Trophoblast cell (in vitro differentiated cells and primary cell): ENCODE data around the gene KCNN3.
A peak's percentile ranks its signal among the peaks of the same experiment; 100 is the strongest.

Experiments
- DNase-seq, 2 donors: peaks; one replicate each; pipeline ENCODE4 v3.0.0-alpha.2; 2016
- H2AFZ ChIP-seq: 2 replicates; pipeline ENCODE4 v1.6.1; 2013; ENCODE audit warnings: low read length, moderate library complexity, mild to moderate bottlenecking; ENCODE audit not compliant: insufficient read depth, poor library complexity
- H2AK5ac ChIP-seq: 2 replicates; pipeline ENCODE4 v1.6.1; 2013; ENCODE audit warnings: mild to moderate bottlenecking, low read length
- H2BK120ac ChIP-seq: 2 replicates; pipeline ENCODE4 v1.6.1; 2013; ENCODE audit warnings: low read length, mild to moderate bottlenecking, moderate library complexity; ENCODE audit not compliant: insufficient read depth, poor library complexity
- H2BK12ac ChIP-seq: 2 replicates; pipeline ENCODE4 v1.6.1; 2013; ENCODE audit warnings: mild to moderate bottlenecking, low read length, moderate library complexity
- H2BK5ac ChIP-seq: 2 replicates; pipeline ENCODE4 v1.6.1; 2013; ENCODE audit warnings: low read length, low read depth, moderate library complexity, mild to moderate bottlenecking; ENCODE audit not compliant: poor library complexity
- H3K14ac ChIP-seq: 2 replicates; pipeline ENCODE4 v1.6.1; 2013; ENCODE audit warnings: mild to moderate bottlenecking, low read length
- H3K18ac ChIP-seq: 2 replicates; pipeline ENCODE4 v1.6.1; 2013; ENCODE audit warnings: mild to moderate bottlenecking, low read length
- H3K23ac ChIP-seq: 2 replicates; pipeline ENCODE4 v1.6.1; 2013; ENCODE audit warnings: low read length
- H3K27ac ChIP-seq: 2 replicates; pipeline ENCODE4 v1.5.1; 2013; ENCODE audit warnings: low read depth, mild to moderate bottlenecking, inconsistent platforms, low read length, moderate library complexity
- H3K27me3 ChIP-seq: 2 replicates; pipeline ENCODE4 v1.6.1; 2013; ENCODE audit warnings: inconsistent platforms, mild to moderate bottlenecking, low read length, moderate library complexity; ENCODE audit not compliant: insufficient read depth
- H3K36me3 ChIP-seq, 2 experiments: 1 replicate in 1 of 2; 2 replicates in 1 of 2; pipeline ENCODE4 v1.6.1; 2013; ENCODE audit warnings: low read length in 2 of 2, mild to moderate bottlenecking in 2 of 2, moderate library complexity in 1 of 2; ENCODE audit not compliant: insufficient read depth in 2 of 2, control insufficient read depth in 1 of 2
- H3K4ac ChIP-seq: 2 replicates; pipeline ENCODE4 v1.6.1; 2013; ENCODE audit warnings: low read depth, mild to moderate bottlenecking, low read length, moderate library complexity
- H3K4me1 ChIP-seq, 2 experiments: 1 replicate in 1 of 2; 2 replicates in 1 of 2; pipeline ENCODE4 v1.6.1; 2013; ENCODE audit warnings: low read length in 2 of 2, mild to moderate bottlenecking in 2 of 2, moderate library complexity in 1 of 2; ENCODE audit not compliant: insufficient read depth in 2 of 2, control insufficient read depth in 1 of 2
- H3K4me2 ChIP-seq: 2 replicates; pipeline ENCODE4 v1.6.1; 2013; ENCODE audit warnings: inconsistent platforms, mild to moderate bottlenecking, low read length, moderate library complexity
- H3K4me3 ChIP-seq: 2 replicates; pipeline ENCODE4 v1.5.1; 2013; ENCODE audit warnings: mild to moderate bottlenecking, low read depth, low read length, inconsistent platforms
- H3K79me1 ChIP-seq: one replicate; pipeline ENCODE4 v1.6.1; 2013; ENCODE audit warnings: low read length
- H3K79me2 ChIP-seq: 2 replicates; pipeline ENCODE4 v1.6.1; 2013; ENCODE audit warnings: low read length, mild to moderate bottlenecking; ENCODE audit not compliant: control insufficient read depth, insufficient read depth, poor library complexity
- H3K9ac ChIP-seq: 2 replicates; pipeline ENCODE4 v1.6.1; 2013; ENCODE audit warnings: mild to moderate bottlenecking, low read length
- H3K9me3 ChIP-seq: 2 replicates; pipeline ENCODE4 v1.6.1; 2013; ENCODE audit warnings: low read depth, mild to moderate bottlenecking, control low read depth, inconsistent platforms, low read length; ENCODE audit not compliant: insufficient read depth
- H4K12ac ChIP-seq: 2 replicates; pipeline ENCODE4 v1.6.1; 2013; ENCODE audit warnings: low read depth, mild to moderate bottlenecking, low read length, moderate library complexity
- H4K8ac ChIP-seq: 2 replicates; pipeline ENCODE4 v1.6.1; 2013; ENCODE audit warnings: low read depth, mild to moderate bottlenecking, low read length, moderate library complexity
- H4K91ac ChIP-seq: one replicate; pipeline ENCODE4 v1.6.1; 2013; ENCODE audit warnings: low read depth, mild to moderate bottlenecking, low read length, moderate library complexity
- WGBS: extraction: QIAGEN DNeasy Blood & Tissue Kit; methylation state at CpG from one replicate; pipeline ENCODE4 v1.1.7; 2013; ENCODE audit warnings: missing lambda C conversion rate; ENCODE audit not compliant: insufficient read length, insufficient coverage; ENCODE audit errors: extremely low coverage; 5-methylcytosine and 5-hydroxymethylcytosine counted together

The KCNN3 gene

GRCh38 chr1:154879038-154879421 is 8.9 kb upstream of the KCNN3 start:
- Histone ChIP-seq H3K27ac (no peak overlapping the region), H2AFZ (no peak overlapping the region), H4K12ac (no peak overlapping the region), H2AK5ac (no peak overlapping the region), H3K27me3 (no peaks in the 10 kb centered on the region), H4K91ac (no peak overlapping the region), H3K9me3 (no peaks in the 10 kb centered on the region), H4K8ac (no peak overlapping the region), H3K4me3 (no peak overlapping the region), H3K79me1 (no peaks in the 10 kb centered on the region), H3K4ac (no peak overlapping the region), H2BK5ac (no peak overlapping the region), H3K14ac (no peak overlapping the region), H3K23ac (no peak overlapping the region), H3K36me3 (no peaks in the 10 kb centered on the region), H3K9ac (no peak overlapping the region), H3K4me2 (no peak overlapping the region), H3K79me2 (no peaks in the 10 kb centered on the region), H2BK12ac (no peak overlapping the region), H3K18ac (no peak overlapping the region), H3K4me1 (peaks cover 0 to 2% of the 10 kb centered on the region in 2 experiments), H2BK120ac (no peak overlapping the region)
- no peak for DNase-seq
- WGBS: no CpG with 5 or more reads among the region's 16 CpGs

- H2AK5ac ChIP-seq: no peak overlapping the region
- peaks cover 0 to 2% of the 10 kb centered on the region in 2 experiments for H3K4me1 ChIP-seq
- H2AFZ ChIP-seq: no peak overlapping the region
- H3K4me2 ChIP-seq: no peak overlapping the region
- no peaks in the 10 kb centered on the region for H3K9me3 ChIP-seq
- no peak overlapping the region for H3K23ac ChIP-seq
- no peak overlapping the region for H4K12ac ChIP-seq
- H3K79me1 ChIP-seq: no peaks in the 10 kb centered on the region
- peak; percentile 62 to 84 for DNase-seq
- no peak overlapping the region for H3K4me3 ChIP-seq
- H3K27ac ChIP-seq: no peak overlapping the region
- no peak overlapping the region for H2BK12ac ChIP-seq
- no peaks in the 10 kb centered on the region for H3K79me2 ChIP-seq
- no peaks in the 10 kb centered on the region for H3K36me3 ChIP-seq
- H3K18ac ChIP-seq: no peak overlapping the region
- H3K27me3 ChIP-seq: no peaks in the 10 kb centered on the region
- no peak overlapping the region for H2BK5ac ChIP-seq
- H3K4ac ChIP-seq: no peak overlapping the region
- no CpG with 5 or more reads among the region's 20 CpGs for WGBS
- no peak overlapping the region for H4K91ac ChIP-seq
- H4K8ac ChIP-seq: no peak overlapping the region
- H3K9ac ChIP-seq: no peak overlapping the region
- no peak overlapping the region for H2BK120ac ChIP-seq
- H3K14ac ChIP-seq: no peak overlapping the region
Observed at GRCh38 chr1:154878371-154879037, 8.4 kb upstream of the KCNN3 start.

GRCh38 chr1:154877370-154877974 is 7.4 kb upstream of the KCNN3 start:
- Histone ChIP-seq H3K9ac (no peak overlapping the region), H3K23ac (no peak overlapping the region), H3K79me1 (no peaks in the 10 kb centered on the region), H2BK12ac (no peak overlapping the region), H4K12ac (no peak overlapping the region), H2BK120ac (no peak overlapping the region), H3K9me3 (no peaks in the 10 kb centered on the region), H3K4ac (no peak overlapping the region), H3K18ac (no peak overlapping the region), H3K36me3 (no peaks in the 10 kb centered on the region), H3K4me3 (no peak overlapping the region), H3K27me3 (no peaks in the 10 kb centered on the region), H4K8ac (no peak overlapping the region), H3K79me2 (no peaks in the 10 kb centered on the region), H3K4me2 (no peak overlapping the region), H2AK5ac (no peak overlapping the region), H3K27ac (no peak overlapping the region), H4K91ac (no peak overlapping the region), H3K4me1 (peaks cover 0 to 2% of the 10 kb centered on the region in 2 experiments), H2BK5ac (no peak overlapping the region), H2AFZ (no peak overlapping the region), H3K14ac (no peak overlapping the region)
- no CpG with 5 or more reads among the region's 17 CpGs for WGBS
- DNase-seq: no peak

GRCh38 chr1:154876842-154877369 is 6.8 kb upstream of the KCNN3 start:
- no peak overlapping the region for H4K91ac ChIP-seq
- no peak overlapping the region for H2BK12ac ChIP-seq
- WGBS: no CpG with 5 or more reads among the region's 3 CpGs
- no peak overlapping the region for H3K23ac ChIP-seq
- no peak overlapping the region for H4K12ac ChIP-seq
- H2BK120ac ChIP-seq: no peak overlapping the region
- no peak for DNase-seq
- no peak overlapping the region for H4K8ac ChIP-seq
- H3K36me3 ChIP-seq: no peaks in the 10 kb centered on the region
- H3K4me3 ChIP-seq: no peak overlapping the region
- H3K27ac ChIP-seq: no peak overlapping the region
- no peak overlapping the region for H2AK5ac ChIP-seq
- H3K27me3 ChIP-seq: no peaks in the 10 kb centered on the region
- no peak overlapping the region for H3K4me2 ChIP-seq
- no peak overlapping the region for H3K4ac ChIP-seq
- no peaks in the 10 kb centered on the region for H3K79me2 ChIP-seq
- peaks cover 0 to under 1% of the 10 kb centered on the region in 2 experiments for H3K4me1 ChIP-seq
- no peaks in the 10 kb centered on the region for H3K9me3 ChIP-seq
- H2AFZ ChIP-seq: no peak overlapping the region
- H3K79me1 ChIP-seq: no peaks in the 10 kb centered on the region
- no peak overlapping the region for H3K14ac ChIP-seq
- H2BK5ac ChIP-seq: no peak overlapping the region
- H3K18ac ChIP-seq: no peak overlapping the region
- H3K9ac ChIP-seq: no peak overlapping the region
